Thyroid gland (tissue), 4 donors: ENCODE measurements around the gene PEX7. TPM values are rescaled to one million over a fixed set of nuclear protein-coding genes. Genes with fewer than 3 reads are reported as not detected.

Source experiments
- DNase-seq, 2 donors: peaks; one replicate each; pipeline ENCODE4 v3.0.0-alpha.2; 2019
- H3K27ac ChIP-seq, 3 donors: fragments of 200-600 bp; sonication (generic); 1 replicate in 2 of 3; 2 replicates in 1 of 3; pipeline ENCODE4 v1.5.1; 2016 to 2019; ENCODE audit warnings: mild to moderate bottlenecking in 1 of 3, moderate library complexity in 1 of 3
- H3K27me3 ChIP-seq: fragments of 200-600 bp; sonication (generic); one replicate; pipeline ENCODE4 v1.5.1; 2019
- H3K36me3 ChIP-seq, 2 donors: fragments of 200-600 bp; sonication (generic); one replicate each; pipeline ENCODE4 v1.5.1; 2016 to 2019
- H3K4me1 ChIP-seq, 2 donors: fragments of 200-600 bp; sonication (generic); one replicate each; pipeline ENCODE4 v1.5.1; 2017 to 2019
- H3K4me3 ChIP-seq, 3 donors: fragments of 200-600 bp; sonication (generic); replicated peaks in 1 of 3; 1 replicate in 2 of 3; 2 replicates in 1 of 3; pipeline ENCODE4 v1.5.1; 2016; ENCODE audit warnings: mild to moderate bottlenecking in 1 of 3
- H3K9me3 ChIP-seq: fragments of 200-600 bp; sonication (generic); one replicate; pipeline ENCODE4 v1.5.1; 2017
- POLR2A ChIP-seq, 2 donors: fragments of 450-650 bp; IDR thresholded peaks; one replicate each; pipeline ENCODE4 v1.6.1; 2017; ENCODE audit warnings: antibody characterized with exemption in 2 of 2, mild to moderate bottlenecking in 2 of 2, moderate library complexity in 1 of 2
- WGBS, 2 donors: methylation state at CpG; one replicate each; pipeline ENCODE4 v1.1.5; 2017; 5-methylcytosine and 5-hydroxymethylcytosine counted together
- intact Hi-C: fragments of 100-400 bp; cut with DNase I; formaldehyde crosslinking; loops from one replicate; pipeline ENCODE4 v1.15.1; 2023
- total RNA-seq, 4 donors: library from RNA; depleted of rRNA; stranded (reverse); fragments of >200 nt; gene quantifications; one replicate each; pipeline ENCODE4 v1.2.3, GENCODE V29; 2016
- TF ChIP-seq, protein P1 (sequence below), 6 experiments: fragments of 200-600 bp in 3 of 6; fragments of 450-650 bp in 3 of 6; sonication (generic) in 3 of 6; IDR thresholded peaks; one replicate each; pipeline ENCODE4 v1.5.1; 2016 to 2019; ENCODE audit warnings: antibody characterized with exemption in 6 of 6, mild to moderate bottlenecking in 2 of 6, inconsistent platforms in 1 of 6, moderate library complexity in 1 of 6

The PEX7 gene
- total RNA-seq, 4 donors from 2014 or later, result 16.4 to 23.9 (median 18.2) TPM

DNA sequence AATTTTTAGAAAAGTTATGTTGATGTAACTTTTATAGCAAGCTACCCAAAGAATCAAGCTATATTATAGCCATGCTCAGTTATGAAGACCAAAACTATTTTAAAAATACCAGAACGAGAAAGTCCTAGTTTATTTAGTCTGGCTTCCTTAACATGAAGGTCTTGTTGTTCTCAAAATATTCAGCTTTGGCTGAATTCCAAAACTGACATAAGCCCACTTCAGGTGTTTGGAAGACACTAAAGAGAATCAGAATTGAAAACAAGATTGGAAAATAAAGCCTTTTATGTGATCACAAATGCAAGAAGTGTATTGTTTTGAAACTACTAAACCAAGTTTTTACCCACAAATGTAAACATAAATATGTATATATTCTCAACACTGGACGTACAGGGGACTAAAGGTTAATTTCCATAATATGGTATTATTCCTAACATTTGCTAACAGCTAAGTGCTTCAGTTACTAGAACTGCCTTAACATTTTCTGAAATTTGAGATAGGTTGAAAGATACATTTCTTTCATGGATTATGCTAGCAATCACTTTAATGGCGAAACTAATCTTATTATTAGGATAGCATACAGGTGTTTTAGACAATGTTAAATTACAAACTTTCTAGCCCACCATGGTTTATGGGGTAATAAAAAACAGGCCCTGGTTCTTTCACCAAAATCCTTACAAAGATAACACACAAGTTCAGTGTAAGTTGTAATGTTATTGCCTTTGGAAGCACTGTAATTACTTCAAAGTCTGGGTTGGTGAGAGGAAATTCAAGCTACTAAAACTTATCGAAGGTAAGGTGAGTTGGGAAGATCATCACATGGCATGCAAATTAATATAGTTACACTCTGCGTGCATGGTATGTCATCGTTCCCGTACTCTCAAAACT, 31.7 kb upstream of the PEX7 start:
- intact Hi-C loops, result loop anchor here (5.0 kb wide), 1 partner anchor 208 kb away; no protein-coding TSS in a partner anchor
- Histone ChIP-seq H3K4me1 (peaks cover 35 to 45% of the 10 kb centered on the region in 2 donors), H3K36me3 (no peaks in the 10 kb centered on the region), H3K9me3 (no peaks in the 10 kb centered on the region), H3K4me3 (peak overlapping the region; percentile 36 to 93 (median 83)), H3K27me3 (no peaks in the 10 kb centered on the region), H3K27ac (peak overlapping the region; percentile 78 to 100 (median 97))
- WGBS, 2 donors, result 17 to 30% methylated on average over 7 of the region's 7 CpGs
- DNase-seq, result no peak
- no peak for TF ChIP-seq POLR2A (IDR thresholded peaks at IDR 0.05)
- TF ChIP-seq, protein P1, sequence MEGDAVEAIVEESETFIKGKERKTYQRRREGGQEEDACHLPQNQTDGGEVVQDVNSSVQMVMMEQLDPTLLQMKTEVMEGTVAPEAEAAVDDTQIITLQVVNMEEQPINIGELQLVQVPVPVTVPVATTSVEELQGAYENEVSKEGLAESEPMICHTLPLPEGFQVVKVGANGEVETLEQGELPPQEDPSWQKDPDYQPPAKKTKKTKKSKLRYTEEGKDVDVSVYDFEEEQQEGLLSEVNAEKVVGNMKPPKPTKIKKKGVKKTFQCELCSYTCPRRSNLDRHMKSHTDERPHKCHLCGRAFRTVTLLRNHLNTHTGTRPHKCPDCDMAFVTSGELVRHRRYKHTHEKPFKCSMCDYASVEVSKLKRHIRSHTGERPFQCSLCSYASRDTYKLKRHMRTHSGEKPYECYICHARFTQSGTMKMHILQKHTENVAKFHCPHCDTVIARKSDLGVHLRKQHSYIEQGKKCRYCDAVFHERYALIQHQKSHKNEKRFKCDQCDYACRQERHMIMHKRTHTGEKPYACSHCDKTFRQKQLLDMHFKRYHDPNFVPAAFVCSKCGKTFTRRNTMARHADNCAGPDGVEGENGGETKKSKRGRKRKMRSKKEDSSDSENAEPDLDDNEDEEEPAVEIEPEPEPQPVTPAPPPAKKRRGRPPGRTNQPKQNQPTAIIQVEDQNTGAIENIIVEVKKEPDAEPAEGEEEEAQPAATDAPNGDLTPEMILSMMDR (IDR thresholded peaks at IDR 0.05), result no peak

DNA sequence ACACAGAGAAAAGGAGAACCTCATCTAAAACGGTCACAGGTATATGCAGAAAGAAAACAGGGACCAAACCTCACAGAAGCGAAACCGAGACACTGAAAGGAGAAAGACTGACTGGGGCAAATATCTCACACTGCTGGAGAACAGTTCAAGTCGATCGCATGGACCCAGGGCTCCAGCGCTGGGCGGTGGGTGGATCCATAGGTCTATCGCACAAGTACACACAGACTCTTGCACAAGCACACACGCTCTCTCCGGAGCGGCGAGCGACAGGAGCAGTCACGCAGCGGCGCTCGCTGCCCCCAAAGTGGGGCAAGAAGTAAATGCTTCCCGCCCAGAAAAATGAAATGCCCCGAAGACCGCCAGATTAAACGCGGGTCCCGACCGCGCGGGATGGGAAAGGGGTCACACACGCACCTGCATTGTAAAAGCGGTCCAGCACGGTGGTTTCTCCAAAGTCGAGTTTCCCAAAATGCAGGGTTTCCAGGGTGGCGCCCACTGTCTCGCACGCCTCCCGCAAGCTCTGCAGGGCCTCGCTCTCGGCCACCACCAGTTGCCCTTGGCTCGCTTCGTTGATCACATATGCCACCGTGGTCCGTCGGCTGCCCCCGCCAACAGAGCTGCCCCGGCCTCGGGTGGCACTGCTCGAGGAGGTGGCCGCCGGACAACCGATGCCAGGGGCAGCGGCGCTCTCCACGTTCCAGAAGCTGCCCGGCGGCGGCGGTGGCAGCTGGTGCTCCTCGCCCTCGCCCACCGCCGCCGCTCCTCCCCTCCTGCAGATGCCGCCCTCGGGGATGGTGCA, 30.9 kb upstream of the PEX7 start:
- Histone ChIP-seq H3K4me3 (peak overlapping the region; percentile 36 to 93 (median 83)), H3K36me3 (no peaks in the 10 kb centered on the region), H3K27me3 (no peaks in the 10 kb centered on the region), H3K27ac (peak overlapping the region; percentile 78 to 100 (median 97)), H3K9me3 (no peaks in the 10 kb centered on the region), H3K4me1 (peaks cover 27 to 38% of the 10 kb centered on the region in 2 donors)
- TF ChIP-seq POLR2A (IDR thresholded peaks at IDR 0.05), result peak in 1 of 2 donors; percentile 76
- TF ChIP-seq, protein P1 (IDR thresholded peaks at IDR 0.05), result no peak
- 2% methylated on average over 33 to 37 of the region's 62 CpGs for WGBS, 2 donors
- DNase-seq, result peak; percentile 78 to 80
- intact Hi-C loops, result loop anchor here (2.0 to 5.0 kb wide), 2 partner anchors 147 to 209 kb away; no protein-coding TSS in a partner anchor

DNA sequence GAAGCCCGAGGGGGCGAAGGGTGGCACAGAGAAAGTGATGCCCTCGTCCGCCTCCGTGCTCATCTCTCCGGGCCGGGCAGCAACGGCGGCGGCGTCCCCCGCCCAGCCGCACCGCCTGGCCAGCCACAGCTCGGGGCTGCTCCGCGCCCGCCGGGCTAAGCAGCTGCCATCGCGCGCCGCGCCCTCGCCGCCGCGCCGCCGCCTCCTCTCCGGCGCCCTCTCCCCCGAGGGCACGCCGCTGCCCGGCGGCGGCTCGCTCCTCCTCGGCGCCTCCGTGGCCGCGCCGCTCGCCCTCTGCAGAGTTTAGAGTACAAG, 30.3 kb upstream of the PEX7 start:
- intact Hi-C loops, result loop anchor here (2.0 to 5.0 kb wide), 2 partner anchors 147 to 210 kb away; no protein-coding TSS in a partner anchor
- WGBS, 2 donors, result 0% methylated on average over 3 of the region's 46 CpGs; no CpG with 5 or more reads in 1 of the 2 donors
- H3K27me3 ChIP-seq, result no peaks in the 10 kb centered on the region
- peaks cover 24 to 35% of the 10 kb centered on the region in 2 donors for H3K4me1 ChIP-seq
- H3K36me3 ChIP-seq, result no peaks in the 10 kb centered on the region
- peak overlapping the region; percentile 97 to 100 (median 98) for H3K27ac ChIP-seq
- peak overlapping the region; percentile 80 to 93 (median 83) for H3K4me3 ChIP-seq
- DNase-seq, result no peak
- TF ChIP-seq, protein P1 (IDR thresholded peaks at IDR 0.05), result no peak
- peak in 1 of 2 donors; percentile 88 for TF ChIP-seq POLR2A (IDR thresholded peaks at IDR 0.05)
- no peaks in the 10 kb centered on the region for H3K9me3 ChIP-seq

DNA sequence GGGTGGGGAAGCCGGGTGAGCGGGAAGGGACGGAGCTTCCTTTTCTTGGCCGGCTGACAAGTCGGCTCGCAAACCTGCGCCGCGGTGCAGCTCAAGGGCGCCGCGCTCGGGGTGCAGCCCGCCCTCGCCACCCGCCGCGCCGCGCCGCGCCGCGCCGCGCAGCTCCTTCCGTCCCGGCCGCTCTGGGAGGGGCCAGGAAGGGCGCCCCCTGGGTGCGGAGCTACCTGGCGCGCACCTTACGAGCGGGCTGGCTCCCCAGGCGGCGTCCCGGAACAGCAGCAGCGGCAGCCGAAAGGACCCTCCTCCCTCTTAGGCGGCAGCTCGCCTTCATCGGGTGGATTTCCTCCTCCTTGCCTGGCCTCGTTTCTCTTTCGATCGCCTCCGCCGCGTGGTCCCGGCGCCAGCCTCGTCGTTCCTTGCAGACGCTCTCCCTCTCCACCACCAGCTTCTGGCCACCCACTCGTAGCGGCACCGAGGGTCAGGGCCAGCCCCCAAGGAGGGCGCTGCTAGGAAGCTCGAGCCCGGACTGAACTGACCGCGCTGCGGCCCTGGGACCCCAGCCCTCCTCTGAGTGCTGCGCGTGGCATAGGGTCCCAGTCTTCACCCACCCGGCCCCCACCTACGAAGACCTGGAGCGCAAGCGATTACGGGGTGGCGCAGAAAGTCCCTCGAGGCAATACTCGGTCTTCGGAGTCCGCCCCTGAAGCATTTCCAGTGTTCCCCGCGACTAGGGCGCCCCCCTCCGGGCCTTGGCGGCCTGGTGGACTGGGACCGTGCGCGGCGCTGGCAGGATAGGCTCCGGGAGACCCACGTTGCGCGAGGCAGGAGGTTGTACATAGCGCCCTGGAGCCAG, 29.8 kb upstream of the PEX7 start, which contains the start of gene MAP3K5:
TSS of gene MAP3K5 (minus strand) at position 68 of the 853 bp plus-strand sequence. CDS start 320 bp downstream, outside the sequence.
- no peaks in the 10 kb centered on the region for H3K9me3 ChIP-seq
- H3K36me3 ChIP-seq, result no peaks in the 10 kb centered on the region
- intact Hi-C loops, result loop anchor here (2.0 to 5.0 kb wide), 2 partner anchors 148 to 210 kb away; no protein-coding TSS in a partner anchor
- peaks cover 19 to 29% of the 10 kb centered on the region in 2 donors for H3K4me1 ChIP-seq
- H3K4me3 ChIP-seq, result peak within 1 kb of the TSS; percentile 80 to 93 (median 83)
- TF ChIP-seq, protein P1 (IDR thresholded peaks at IDR 0.05), result peak; percentile 25 to 92 (median 73)
- peak in 1 of 2 donors; percentile 84 for TF ChIP-seq POLR2A (IDR thresholded peaks at IDR 0.05)
- DNase-seq, result peak; percentile 93 to 96
- H3K27ac ChIP-seq, result peak within 1 kb of the TSS; percentile 97 to 100 (median 98)
- no peaks in the 10 kb centered on the region for H3K27me3 ChIP-seq
- 0% methylated on average over 27 to 31 of the region's 89 CpGs for WGBS, 2 donors
